Body of pancreas (tissue), 4 donors: ENCODE data around the gene CENPW.

Experiments used
- POLR2A ChIP-seq, 3 donors: fragments of 450-650 bp; IDR thresholded peaks; one replicate each; pipeline ENCODE4 v1.6.1; 2016; ENCODE audit warnings: antibody characterized with exemption in 3 of 3, mild to moderate bottlenecking in 2 of 3
- TF ChIP-seq, protein P1 (sequence below), 7 experiments: fragments of 450-650 bp in 4 of 7; fragments of 200-600 bp in 3 of 7; sonication (generic) in 3 of 7; IDR thresholded peaks; one replicate each; pipeline ENCODE4 v1.5.1; 2016 to 2019; ENCODE audit warnings: antibody characterized with exemption in 7 of 7

- no peak for TF ChIP-seq POLR2A (IDR thresholded peaks at IDR 0.05)
- TF ChIP-seq, protein P1, sequence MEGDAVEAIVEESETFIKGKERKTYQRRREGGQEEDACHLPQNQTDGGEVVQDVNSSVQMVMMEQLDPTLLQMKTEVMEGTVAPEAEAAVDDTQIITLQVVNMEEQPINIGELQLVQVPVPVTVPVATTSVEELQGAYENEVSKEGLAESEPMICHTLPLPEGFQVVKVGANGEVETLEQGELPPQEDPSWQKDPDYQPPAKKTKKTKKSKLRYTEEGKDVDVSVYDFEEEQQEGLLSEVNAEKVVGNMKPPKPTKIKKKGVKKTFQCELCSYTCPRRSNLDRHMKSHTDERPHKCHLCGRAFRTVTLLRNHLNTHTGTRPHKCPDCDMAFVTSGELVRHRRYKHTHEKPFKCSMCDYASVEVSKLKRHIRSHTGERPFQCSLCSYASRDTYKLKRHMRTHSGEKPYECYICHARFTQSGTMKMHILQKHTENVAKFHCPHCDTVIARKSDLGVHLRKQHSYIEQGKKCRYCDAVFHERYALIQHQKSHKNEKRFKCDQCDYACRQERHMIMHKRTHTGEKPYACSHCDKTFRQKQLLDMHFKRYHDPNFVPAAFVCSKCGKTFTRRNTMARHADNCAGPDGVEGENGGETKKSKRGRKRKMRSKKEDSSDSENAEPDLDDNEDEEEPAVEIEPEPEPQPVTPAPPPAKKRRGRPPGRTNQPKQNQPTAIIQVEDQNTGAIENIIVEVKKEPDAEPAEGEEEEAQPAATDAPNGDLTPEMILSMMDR (IDR thresholded peaks at IDR 0.05): no peak
Measured at GRCh38 chr6:126300126-126300525, 39.8 kb upstream of the CENPW start.
